HCT116 (cell line): Measurements from ENCODE around the gene KLHL25. TPM values are rescaled to one million over a fixed set of nuclear protein-coding genes. Genes with fewer than 3 reads are reported as not detected.

Source experiments
- ATAC-seq: fragments of 200-7000 bp; cut with Tn5 transposase; 2 replicates; pipeline ENCODE4 v1.9.1; 2020; ENCODE audit warnings: mild to moderate bottlenecking, moderate library complexity
- BruUV-seq: library from RNA; stranded (reverse); fragments of 400-500 nt; replicated peaks from 2 replicates; lab custom pipeline; 2021; lab: Mats Ljungman, UMichigan
- CTCF ChIA-PET: fragments of 300-600 bp; sonication (Branson Sonifier 250); formaldehyde crosslinking; loops from one replicate; lab custom pipeline; 2021; ENCODE audit warnings: antibody characterized with exemption; lab: Charles Lee
- POLR2A ChIA-PET: fragments of 300-600, 350-600 bp; sonication (Branson Sonifier 250); formaldehyde crosslinking; loops from one replicate; lab custom pipeline; 2021; ENCODE audit warnings: antibody characterized with exemption; lab: Charles Lee
- RAD21 ChIA-PET, 2 experiments: fragments of 300-600 bp; sonication (Branson Sonifier 250); formaldehyde crosslinking; loops; one replicate each; lab custom pipeline; 2023; ENCODE audit warnings: low total read pairs in 2 of 2; ENCODE audit not compliant: uncharacterized antibody in 2 of 2, unreplicated experiment in 2 of 2, low non-redundant PET in 1 of 2; lab: Charles Lee
- DNase-seq: peaks from one replicate; pipeline ENCODE4 v3.0.0-alpha.2; 2010; ENCODE audit warnings: low read depth, low spot score
- H2AFZ ChIP-seq: fragments of 200-600 bp; shearing (Covaris generic), sonication (generic); 2 replicates; pipeline ENCODE4 v1.6.1; 2017; ENCODE audit warnings: low read depth, mixed run types, mixed read lengths, antibody characterized with exemption, low read length; ENCODE audit not compliant: poor library complexity, severe bottlenecking
- H3K27ac ChIP-seq: 2 replicates; pipeline ENCODE4 v1.5.1; 2012; ENCODE audit warnings: low read depth, low read length
- H3K27me3 ChIP-seq: fragments of 200-600 bp; sonication (generic); 2 replicates; pipeline ENCODE4 v1.6.1; 2016; ENCODE audit warnings: mixed run types, low read length, mixed read lengths; ENCODE audit not compliant: insufficient read depth
- H3K36me3 ChIP-seq, 2 experiments: fragments of 200-500 bp in 1 of 2; fragments of 200-600 bp in 1 of 2; sonication (Bioruptor generic) in 1 of 2; sonication (generic) in 1 of 2; 2 replicates each; pipeline versions ENCODE4 v1.5.1 to v1.6.1; 2014 to 2016; ENCODE audit warnings: low read length in 2 of 2, inconsistent platforms in 1 of 2, mixed read lengths in 1 of 2, mixed run types in 1 of 2; ENCODE audit not compliant: insufficient read depth in 2 of 2, control insufficient read depth in 1 of 2
- H3K4me1 ChIP-seq, 2 experiments: fragments of 200-600 bp in 1 of 2; sonication (generic) in 1 of 2; 2 replicates each; pipeline versions ENCODE4 v1.5.1 to v1.6.1; 2012 to 2017; ENCODE audit warnings: low read length in 2 of 2, inconsistent platforms in 1 of 2, mild to moderate bottlenecking in 1 of 2, mixed read lengths in 1 of 2, mixed run types in 1 of 2, moderate library complexity in 1 of 2; ENCODE audit not compliant: insufficient read depth in 2 of 2, control insufficient read depth in 1 of 2
- H3K4me2 ChIP-seq: fragments of 200-600 bp; sonication (generic); 2 replicates; pipeline ENCODE4 v1.6.1; 2017; ENCODE audit warnings: mixed run types, low read length, mixed read lengths
- H3K4me3 ChIP-seq, 2 experiments: fragments of 200-600 bp in 1 of 2; sonication (generic) in 1 of 2; replicated peaks in 1 of 2; 2 replicates each; pipeline ENCODE4 v1.5.1; 2011 to 2016; ENCODE audit warnings: low read length in 2 of 2, control low read depth in 1 of 2, low read depth in 1 of 2, mild to moderate bottlenecking in 1 of 2, mixed read lengths in 1 of 2, mixed run types in 1 of 2
- H3K79me2 ChIP-seq: fragments of 200-600 bp; sonication (generic); 2 replicates; pipeline ENCODE4 v1.6.1; 2017; ENCODE audit warnings: mild to moderate bottlenecking, mixed run types, low read length, moderate library complexity, mixed read lengths; ENCODE audit not compliant: insufficient read depth
- H3K9ac ChIP-seq: fragments of 200-600 bp; sonication (generic); 2 replicates; pipeline ENCODE4 v1.6.1; 2016; ENCODE audit warnings: low read length, mixed read lengths
- H3K9me2 ChIP-seq: fragments of 200-600 bp; sonication (generic), shearing (Covaris generic); 2 replicates; pipeline ENCODE4 v1.6.1; 2017; ENCODE audit warnings: mixed run types, mild to moderate bottlenecking, moderate library complexity; ENCODE audit not compliant: insufficient read depth
- H3K9me3 ChIP-seq, 2 experiments: fragments of 200-500 bp in 1 of 2; fragments of 200-600 bp in 1 of 2; sonication (Bioruptor generic) in 1 of 2; sonication (generic) in 1 of 2; 2 replicates each; pipeline ENCODE4 v1.6.1; 2014 to 2017; ENCODE audit warnings: low read length in 2 of 2, mixed read lengths in 2 of 2, inconsistent platforms in 1 of 2, low read depth in 1 of 2, mild to moderate bottlenecking in 1 of 2, mixed run types in 1 of 2, moderate library complexity in 1 of 2; ENCODE audit not compliant: control insufficient read depth in 1 of 2, insufficient read depth in 1 of 2
- H4K20me1 ChIP-seq: fragments of 200-600 bp; sonication (generic), shearing (Covaris generic); 2 replicates; pipeline ENCODE4 v1.6.1; 2017; ENCODE audit warnings: mixed run types, mild to moderate bottlenecking, moderate library complexity; ENCODE audit not compliant: insufficient read depth
- ATF3 ChIP-seq: IDR thresholded peaks from 2 replicates; pipeline ENCODE4 v1.6.1; 2012
- CEBPB ChIP-seq: IDR thresholded peaks from 2 replicates; pipeline ENCODE4 v1.6.1; 2012; ENCODE audit warnings: low read depth
- CTCF ChIP-seq, 3 experiments: fragments of 200-600 bp in 1 of 3; sonication (generic) in 1 of 3; IDR thresholded peaks in 2 of 3; conservative IDR thresholded peaks in 1 of 3; 2 replicates each; pipeline ENCODE4 v1.5.1; 2012 to 2017; ENCODE audit warnings: low read depth in 2 of 3, low read length in 2 of 3, antibody characterized with exemption in 1 of 3, borderline replicate concordance in 1 of 3, control low read depth in 1 of 3, mild to moderate bottlenecking in 1 of 3, mixed read lengths in 1 of 3, mixed run types in 1 of 3, moderate library complexity in 1 of 3; ENCODE audit not compliant: insufficient read depth in 1 of 3
- EGR1 ChIP-seq: IDR thresholded peaks from 2 replicates; pipeline ENCODE4 v1.6.1; 2012; ENCODE audit warnings: low read depth
- ELF1 ChIP-seq: IDR thresholded peaks from 2 replicates; pipeline ENCODE4 v1.6.1; 2012; ENCODE audit warnings: low read depth, borderline replicate concordance
- EZH2 ChIP-seq: fragments of 200-600 bp; sonication (generic); IDR thresholded peaks from 2 replicates; pipeline ENCODE4 v1.6.1; 2017; ENCODE audit warnings: antibody characterized with exemption, mixed run types
- EZH2phosphoT487 ChIP-seq: fragments of 200-600 bp; IDR thresholded peaks from 2 replicates; pipeline ENCODE4 v1.6.1; 2018; ENCODE audit warnings: antibody characterized with exemption, borderline replicate concordance
- FOSL1 ChIP-seq: IDR thresholded peaks from 2 replicates; pipeline ENCODE4 v1.6.1; 2012; ENCODE audit warnings: low read depth
- JUND ChIP-seq: IDR thresholded peaks from 2 replicates; pipeline ENCODE4 v1.6.1; 2012
- POLR2A ChIP-seq: IDR thresholded peaks from 2 replicates; pipeline ENCODE4 v1.7.0; 2011; ENCODE audit warnings: borderline replicate concordance; ENCODE audit not compliant: insufficient read depth, insufficient read length; ENCODE audit errors: extremely low read depth
- POLR2AphosphoS5 ChIP-seq: IDR thresholded peaks from 2 replicates; pipeline ENCODE4 v1.6.1; 2011; ENCODE audit warnings: mild to moderate bottlenecking, low read depth, low read length, moderate library complexity
- REST ChIP-seq: IDR thresholded peaks from 2 replicates; pipeline ENCODE4 v1.6.1; 2012; ENCODE audit warnings: low read depth
- SRF ChIP-seq: IDR thresholded peaks from 2 replicates; pipeline ENCODE4 v1.6.1; 2012; ENCODE audit warnings: low read depth
- YY1 ChIP-seq: IDR thresholded peaks from 2 replicates; pipeline ENCODE4 v1.6.1; 2011; ENCODE audit warnings: low read length, low read depth, moderate library complexity, mild to moderate bottlenecking; ENCODE audit not compliant: insufficient replicate concordance; ENCODE audit errors: extremely low read depth
- ZNF274 ChIP-seq: fragments of 200-500 bp; sonication (Bioruptor generic); IDR thresholded peaks from 2 replicates; pipeline ENCODE4 v1.6.1; 2014; ENCODE audit warnings: mild to moderate bottlenecking, low read depth, low read length, inconsistent platforms
- intact Hi-C: fragments of 100-400 bp; cut with micrococcal nuclease; formaldehyde crosslinking; loops from 2 replicates; pipeline ENCODE4 v1.10.0; 2022
- total RNA-seq: library from RNA; stranded (reverse); gene quantifications from one replicate; pipeline ENCODE4 v1.2.1, GENCODE V29; 2021; ENCODE audit not compliant: unreplicated experiment
- TF ChIP-seq, protein P1 (sequence below): IDR thresholded peaks from 2 replicates; pipeline ENCODE4 v1.6.1; 2011; ENCODE audit warnings: mild to moderate bottlenecking, low read length, moderate library complexity; ENCODE audit not compliant: insufficient replicate concordance; ENCODE audit errors: extremely low read depth

The KLHL25 gene
- total RNA-seq, 1 experiment from 2014 or later: 5.3 TPM

DNA sequence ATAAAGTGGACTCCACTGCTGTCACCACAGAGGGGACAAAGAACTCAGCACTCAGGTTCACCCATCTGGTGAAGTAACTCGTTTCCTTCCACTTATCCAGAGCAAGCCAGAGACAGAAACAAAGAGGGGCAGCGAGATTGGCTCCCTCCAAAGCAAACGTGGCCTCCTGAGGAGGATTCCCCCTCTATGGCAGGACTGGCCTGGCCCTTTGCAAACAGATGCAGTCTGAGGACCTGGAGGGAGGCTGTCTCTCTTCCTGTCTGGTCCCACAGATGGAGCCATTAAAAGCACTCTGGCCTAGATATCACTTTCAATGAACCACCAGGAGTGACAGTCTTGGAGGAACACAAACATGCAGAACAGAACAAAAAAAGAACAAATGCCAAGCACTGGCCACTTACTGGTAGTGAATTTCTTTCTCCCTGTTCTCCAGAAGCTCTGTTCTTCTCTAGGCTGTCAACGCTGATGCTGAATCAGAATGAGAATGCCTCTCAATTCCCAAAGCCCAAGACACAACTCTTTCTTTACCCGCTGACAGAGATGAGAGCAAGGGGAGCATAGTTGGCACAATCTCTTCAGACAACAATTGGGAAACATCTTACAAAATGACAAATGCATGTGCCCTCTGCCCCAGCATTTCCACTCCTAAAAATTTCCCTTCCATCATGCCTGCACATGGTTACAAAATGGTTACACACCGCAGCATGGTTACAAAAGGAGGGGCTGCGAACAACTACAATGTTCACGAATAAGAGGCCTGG lies 14.3 kb downstream of the KLHL25 start:
- H3K4me2 ChIP-seq: no peak overlapping the region
- no peak overlapping the region for H3K4me3 ChIP-seq
- peaks cover 17% of the 10 kb centered on the region; the same call in 1 of the 2 replicates for H3K79me2 ChIP-seq
- no peak overlapping the region for H2AFZ ChIP-seq
- no peak overlapping the region for H3K27ac ChIP-seq
- ChIA-PET POLR2A (no interaction called here), CTCF (no interaction called here), RAD21 (no interaction called here)
- no peaks in the 10 kb centered on the region for H3K9me3 ChIP-seq
- H3K9ac ChIP-seq: no peak overlapping the region
- DNase-seq (no peak), ATAC-seq (no peak)
- H3K9me2 ChIP-seq: no peaks in the 10 kb centered on the region
- H3K27me3 ChIP-seq: no peaks in the 10 kb centered on the region
- no TSS peak for BruUV-seq
- no peaks in the 10 kb centered on the region for H3K36me3 ChIP-seq
- intact Hi-C loops: no loop called here
- H3K4me1 ChIP-seq: peaks cover 3 to 7% of the 10 kb centered on the region in 2 experiments
- H4K20me1 ChIP-seq: no peaks in the 10 kb centered on the region
- TF ChIP-seq POLR2AphosphoS5 (no peak), CEBPB (no peak), EZH2phosphoT487 (no peak), FOSL1 (no peak), CTCF (IDR thresholded peaks at IDR 0.05 in 2 of 3, conservative IDR thresholded peaks at IDR 0.05 in 1 of 3; ENCODE audit: borderline replicate concordance in 1 of 3, insufficient read depth in 1 of 3, low read depth in 2 of 3, low read length in 2 of 3) (no peak), REST (no peak), JUND (no peak), YY1 (no peak), EZH2 (no peak), ZNF274 (no peak), SRF (no peak), POLR2A (no peak), ELF1 (no peak), EGR1 (no peak), ATF3 (no peak)
- TF ChIP-seq, protein P1, sequence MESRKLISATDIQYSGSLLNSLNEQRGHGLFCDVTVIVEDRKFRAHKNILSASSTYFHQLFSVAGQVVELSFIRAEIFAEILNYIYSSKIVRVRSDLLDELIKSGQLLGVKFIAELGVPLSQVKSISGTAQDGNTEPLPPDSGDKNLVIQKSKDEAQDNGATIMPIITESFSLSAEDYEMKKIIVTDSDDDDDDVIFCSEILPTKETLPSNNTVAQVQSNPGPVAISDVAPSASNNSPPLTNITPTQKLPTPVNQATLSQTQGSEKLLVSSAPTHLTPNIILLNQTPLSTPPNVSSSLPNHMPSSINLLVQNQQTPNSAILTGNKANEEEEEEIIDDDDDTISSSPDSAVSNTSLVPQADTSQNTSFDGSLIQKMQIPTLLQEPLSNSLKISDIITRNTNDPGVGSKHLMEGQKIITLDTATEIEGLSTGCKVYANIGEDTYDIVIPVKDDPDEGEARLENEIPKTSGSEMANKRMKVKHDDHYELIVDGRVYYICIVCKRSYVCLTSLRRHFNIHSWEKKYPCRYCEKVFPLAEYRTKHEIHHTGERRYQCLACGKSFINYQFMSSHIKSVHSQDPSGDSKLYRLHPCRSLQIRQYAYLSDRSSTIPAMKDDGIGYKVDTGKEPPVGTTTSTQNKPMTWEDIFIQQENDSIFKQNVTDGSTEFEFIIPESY: no peak
- TF ChIP-seq, all 23 proteins: peak for 0
